Esophagus squamous epithelium (tissue), 5 donors: Measurements from ENCODE around the gene CHST8. TPM values are rescaled to one million over a fixed set of nuclear protein-coding genes. Genes with fewer than 3 reads are reported as not detected.

Experiments
- DNase-seq: peaks from one replicate; lab custom pipeline; 2025; lab: John Stamatoyannopoulos, UW
- H3K27ac ChIP-seq, 4 donors: fragments of 200-600 bp; sonication (generic); one replicate each; pipeline ENCODE4 v1.5.1; 2016 to 2019; ENCODE audit warnings: mild to moderate bottlenecking in 1 of 4
- H3K27me3 ChIP-seq, 4 donors: fragments of 200-600 bp; sonication (generic); 1 replicate in 3 of 4; 2 replicates in 1 of 4; pipeline versions ENCODE4 v1.5.1 to v1.6.0; 2017 to 2021; ENCODE audit warnings: antibody characterized with exemption in 1 of 4
- H3K36me3 ChIP-seq, 3 donors: fragments of 200-600 bp; sonication (generic); one replicate each; pipeline ENCODE4 v1.5.1; 2016 to 2019
- H3K4me1 ChIP-seq, 3 donors: fragments of 200-600 bp; sonication (generic); one replicate each; pipeline ENCODE4 v1.5.1; 2017 to 2019
- H3K4me3 ChIP-seq, 4 donors: fragments of 200-600 bp; sonication (generic); 1 replicate in 3 of 4; 2 replicates in 1 of 4; pipeline ENCODE4 v1.5.1; 2016 to 2019; ENCODE audit warnings: mild to moderate bottlenecking in 2 of 4, moderate library complexity in 1 of 4
- H3K9me3 ChIP-seq, 3 donors: fragments of 200-600 bp; sonication (generic); one replicate each; pipeline ENCODE4 v1.5.1; 2016 to 2019
- POLR2A ChIP-seq, 4 donors: fragments of 450-650 bp; IDR thresholded peaks; one replicate each; pipeline ENCODE4 v1.6.1; 2017; ENCODE audit warnings: antibody characterized with exemption in 4 of 4, mild to moderate bottlenecking in 4 of 4, moderate library complexity in 3 of 4
- WGBS, 2 donors: methylation state at CpG; one replicate each; pipeline ENCODE4 v1.1.5; 2018; 5-methylcytosine and 5-hydroxymethylcytosine counted together
- intact Hi-C: fragments of 100-400 bp; cut with DNase I; formaldehyde crosslinking; loops from one replicate; pipeline ENCODE4 v1.15.0; 2022
- total RNA-seq, 4 donors: library from RNA; depleted of rRNA; stranded (reverse); fragments of >200 nt; gene quantifications; one replicate each; pipeline ENCODE4 v1.1.0, GENCODE V29; 2016
- TF ChIP-seq, protein P1 (sequence below), 6 experiments: fragments of 450-650 bp in 4 of 6; fragments of 200-600 bp in 2 of 6; sonication (generic) in 2 of 6; IDR thresholded peaks; one replicate each; pipeline ENCODE4 v1.5.1; 2016 to 2019; ENCODE audit warnings: antibody characterized with exemption in 6 of 6, mild to moderate bottlenecking in 4 of 6, moderate library complexity in 4 of 6
- donor health status: DM: yes; HTN: yes; CAD: no.

The CHST8 gene
- total RNA-seq, 4 donors from 2014 or later, result 0.38 TPM; not detected in 3

DNA sequence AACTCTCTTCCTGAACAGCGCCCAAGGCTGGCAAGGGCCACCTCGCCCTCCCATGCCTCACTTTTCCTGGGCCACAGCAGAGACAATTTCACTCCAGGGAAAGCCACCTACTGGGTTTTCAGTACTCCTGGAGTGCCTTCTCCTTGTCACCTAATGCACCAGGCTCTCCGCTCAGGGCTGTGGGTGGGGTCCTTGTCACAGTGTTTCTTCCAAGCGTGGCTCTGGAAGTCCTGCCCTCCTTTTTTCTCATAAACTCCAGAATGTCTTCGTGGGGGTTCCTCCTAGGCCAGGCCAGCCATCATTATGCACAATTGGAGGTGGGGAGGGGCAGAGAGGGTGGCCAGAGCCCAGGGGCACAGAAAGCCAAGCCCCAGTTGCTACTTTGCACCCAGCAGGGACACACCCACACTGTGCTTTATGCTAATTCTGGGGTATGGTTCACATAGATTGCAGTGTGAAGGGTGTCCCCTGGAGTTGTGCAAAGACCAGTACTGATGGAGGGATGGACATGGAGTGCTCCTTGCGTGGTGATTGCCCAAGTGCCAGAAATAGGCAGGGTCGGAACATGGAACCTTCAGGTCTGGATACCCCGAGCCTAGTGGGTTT, 78.8 kb downstream of the CHST8 start:
- no peaks in the 10 kb centered on the region for H3K4me1 ChIP-seq
- TF ChIP-seq, protein P1, sequence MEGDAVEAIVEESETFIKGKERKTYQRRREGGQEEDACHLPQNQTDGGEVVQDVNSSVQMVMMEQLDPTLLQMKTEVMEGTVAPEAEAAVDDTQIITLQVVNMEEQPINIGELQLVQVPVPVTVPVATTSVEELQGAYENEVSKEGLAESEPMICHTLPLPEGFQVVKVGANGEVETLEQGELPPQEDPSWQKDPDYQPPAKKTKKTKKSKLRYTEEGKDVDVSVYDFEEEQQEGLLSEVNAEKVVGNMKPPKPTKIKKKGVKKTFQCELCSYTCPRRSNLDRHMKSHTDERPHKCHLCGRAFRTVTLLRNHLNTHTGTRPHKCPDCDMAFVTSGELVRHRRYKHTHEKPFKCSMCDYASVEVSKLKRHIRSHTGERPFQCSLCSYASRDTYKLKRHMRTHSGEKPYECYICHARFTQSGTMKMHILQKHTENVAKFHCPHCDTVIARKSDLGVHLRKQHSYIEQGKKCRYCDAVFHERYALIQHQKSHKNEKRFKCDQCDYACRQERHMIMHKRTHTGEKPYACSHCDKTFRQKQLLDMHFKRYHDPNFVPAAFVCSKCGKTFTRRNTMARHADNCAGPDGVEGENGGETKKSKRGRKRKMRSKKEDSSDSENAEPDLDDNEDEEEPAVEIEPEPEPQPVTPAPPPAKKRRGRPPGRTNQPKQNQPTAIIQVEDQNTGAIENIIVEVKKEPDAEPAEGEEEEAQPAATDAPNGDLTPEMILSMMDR (IDR thresholded peaks at IDR 0.05), result no peak
- TF ChIP-seq POLR2A (IDR thresholded peaks at IDR 0.05), result no peak
- 61 to 79% methylated on average over 4 to 8 of the region's 8 CpGs for WGBS, 2 donors
- no peak overlapping the region for H3K27ac ChIP-seq
- DNase-seq, result no peak
- H3K4me3 ChIP-seq, result no peak overlapping the region
- intact Hi-C loops, result no loop called here
- H3K9me3 ChIP-seq, result no peaks in the 10 kb centered on the region
- no peaks in the 10 kb centered on the region for H3K36me3 ChIP-seq
- H3K27me3 ChIP-seq, result peaks cover 0 to 18% (median 0%) of the 10 kb centered on the region in 4 donors

DNA sequence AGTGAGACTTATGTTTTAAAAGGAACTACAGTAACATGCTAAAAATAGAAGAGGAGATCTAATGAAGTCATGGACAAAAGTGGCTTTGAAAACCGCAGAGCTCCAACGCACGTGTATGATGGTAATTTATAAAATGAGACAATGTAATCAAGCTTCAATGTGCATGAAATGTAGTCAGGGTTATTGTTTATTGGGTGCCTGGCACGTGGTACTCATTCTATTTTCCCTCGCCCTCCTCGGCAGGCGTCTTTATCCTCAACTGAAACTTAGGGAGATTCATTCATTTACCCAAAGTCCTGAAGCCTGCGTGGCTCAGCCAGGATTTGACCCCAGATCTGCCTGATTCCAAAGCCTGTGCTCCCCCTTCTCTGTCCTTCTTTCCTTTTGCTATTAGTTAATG, 79.8 kb downstream of the CHST8 start:
- no peak for TF ChIP-seq POLR2A (IDR thresholded peaks at IDR 0.05)
- TF ChIP-seq, protein P1 (IDR thresholded peaks at IDR 0.05), result no peak
- no peak overlapping the region for H3K4me3 ChIP-seq
- H3K27ac ChIP-seq, result no peak overlapping the region
- WGBS, 2 donors, result 58 to 61% methylated on average over 8 of the region's 8 CpGs
- no peaks in the 10 kb centered on the region for H3K4me1 ChIP-seq
- no peaks in the 10 kb centered on the region for H3K9me3 ChIP-seq
- H3K27me3 ChIP-seq, result peaks cover 0 to 18% (median 0%) of the 10 kb centered on the region in 4 donors
- no peaks in the 10 kb centered on the region for H3K36me3 ChIP-seq
- intact Hi-C loops, result no loop called here
- no peak for DNase-seq

DNA sequence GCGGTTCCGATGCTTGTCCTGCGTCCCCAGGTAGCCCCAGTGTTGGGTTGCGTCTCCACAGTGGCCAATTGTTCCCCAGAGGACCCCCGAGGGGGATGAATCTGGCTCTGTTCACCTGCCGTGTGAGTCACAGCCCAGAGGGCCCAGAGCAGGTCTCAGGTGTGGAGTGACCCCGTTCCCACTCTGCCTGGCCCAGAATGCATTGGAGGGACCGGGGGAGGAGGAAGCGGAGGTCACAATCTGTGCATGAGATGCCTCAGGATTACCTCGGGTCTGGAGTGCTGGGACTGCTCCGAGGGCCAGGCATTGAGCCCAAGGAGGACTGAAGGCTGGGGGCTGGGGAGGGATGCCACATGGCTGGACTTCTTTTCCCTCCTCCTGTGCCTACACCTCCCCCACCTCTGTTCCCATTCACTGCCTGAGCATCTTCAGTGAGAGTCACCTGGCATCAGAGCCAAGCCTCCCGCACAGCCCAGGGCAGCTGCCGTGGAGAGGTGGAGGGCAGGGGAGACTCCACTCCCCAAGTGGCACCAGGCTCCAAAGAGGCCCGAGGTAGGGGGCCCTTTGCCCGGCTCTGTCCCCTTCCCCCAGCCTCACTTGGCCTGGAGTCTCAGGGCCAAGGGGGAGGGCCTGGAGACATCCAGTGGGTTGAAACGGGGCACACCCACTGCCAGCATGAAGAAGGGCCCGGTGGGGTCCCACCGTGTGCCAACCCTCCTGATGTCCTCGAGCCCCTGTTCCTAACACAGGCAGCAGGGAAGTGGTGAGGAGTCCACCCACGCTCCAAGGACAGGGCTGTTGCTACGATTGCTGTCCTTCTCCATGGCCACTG, 81.1 kb downstream of the CHST8 start:
- no peak for TF ChIP-seq POLR2A (IDR thresholded peaks at IDR 0.05)
- TF ChIP-seq, protein P1 (IDR thresholded peaks at IDR 0.05), result no peak
- Histone ChIP-seq H3K27ac (no peak overlapping the region), H3K36me3 (no peaks in the 10 kb centered on the region), H3K4me3 (no peak overlapping the region), H3K27me3 (peaks cover 0 to 18% (median 0%) of the 10 kb centered on the region in 4 donors), H3K4me1 (no peaks in the 10 kb centered on the region), H3K9me3 (no peaks in the 10 kb centered on the region)
- intact Hi-C loops, result no loop called here
- DNase-seq, result no peak
- 57 to 64% methylated on average over 5 to 13 of the region's 21 CpGs for WGBS, 2 donors

DNA sequence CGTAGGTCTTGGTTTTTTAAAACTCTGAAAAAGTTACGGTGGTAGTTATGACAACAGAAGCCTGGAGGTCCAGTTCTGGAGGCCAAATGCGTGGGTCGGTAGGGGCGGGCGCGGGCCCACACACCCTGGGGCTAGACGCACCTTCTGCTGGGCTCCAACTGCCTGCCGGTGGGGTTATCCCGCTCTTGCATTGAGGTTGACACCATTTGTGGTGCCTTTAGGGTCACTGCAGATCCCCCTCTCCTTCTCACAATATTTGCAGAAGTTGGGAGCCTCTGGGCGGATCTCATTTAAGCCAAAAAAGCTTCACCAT, 81.6 kb downstream of the CHST8 start:
- no peak for DNase-seq
- Histone ChIP-seq H3K4me1 (no peaks in the 10 kb centered on the region), H3K36me3 (no peaks in the 10 kb centered on the region), H3K9me3 (no peaks in the 10 kb centered on the region), H3K4me3 (no peak overlapping the region), H3K27me3 (peaks cover 0 to 18% (median 0%) of the 10 kb centered on the region in 4 donors), H3K27ac (no peak overlapping the region)
- intact Hi-C loops, result no loop called here
- TF ChIP-seq, protein P1 (IDR thresholded peaks at IDR 0.05), result no peak
- no peak for TF ChIP-seq POLR2A (IDR thresholded peaks at IDR 0.05)
- WGBS, 2 donors, result 77 to 83% methylated on average over 1 to 8 of the region's 11 CpGs

DNA sequence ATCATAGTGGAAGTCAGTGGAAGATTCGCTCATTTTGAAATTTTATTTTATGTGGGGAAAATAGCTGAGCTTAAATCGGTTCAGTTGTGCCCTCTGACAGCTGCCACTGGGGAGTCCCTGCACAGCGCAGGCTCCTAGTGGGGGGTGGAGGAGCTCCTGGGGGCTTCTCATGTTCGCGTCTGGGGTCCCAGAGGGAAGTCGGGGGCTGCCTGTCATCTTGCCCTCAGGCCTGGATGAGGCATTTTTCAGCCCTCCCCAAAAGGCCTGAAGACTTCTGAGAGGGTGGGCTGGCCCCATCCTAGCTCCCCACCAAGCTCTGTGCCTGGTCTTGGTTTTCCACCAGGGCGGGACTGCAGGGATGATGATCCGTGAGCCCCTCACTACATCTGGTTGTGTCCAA, 82.1 kb downstream of the CHST8 start:
- no peak for DNase-seq
- Histone ChIP-seq H3K4me3 (no peak overlapping the region), H3K9me3 (no peaks in the 10 kb centered on the region), H3K4me1 (no peaks in the 10 kb centered on the region), H3K36me3 (no peaks in the 10 kb centered on the region), H3K27ac (no peak overlapping the region), H3K27me3 (peaks cover 0 to 18% (median 0%) of the 10 kb centered on the region in 4 donors)
- TF ChIP-seq, protein P1 (IDR thresholded peaks at IDR 0.05), result no peak
- TF ChIP-seq POLR2A (IDR thresholded peaks at IDR 0.05), result no peak
- WGBS, 2 donors, result 67 to 79% methylated on average over 5 to 6 of the region's 8 CpGs
- intact Hi-C loops, result no loop called here
